ENCODE data around the gene C9. TPM values are rescaled to one million over a fixed set of nuclear protein-coding genes. Genes with fewer than 3 reads are reported as not detected.

Gene C9
- total and polyA plus RNA-seq, 4 donors: 128 to 3,238 (median 748) TPM

DNA sequence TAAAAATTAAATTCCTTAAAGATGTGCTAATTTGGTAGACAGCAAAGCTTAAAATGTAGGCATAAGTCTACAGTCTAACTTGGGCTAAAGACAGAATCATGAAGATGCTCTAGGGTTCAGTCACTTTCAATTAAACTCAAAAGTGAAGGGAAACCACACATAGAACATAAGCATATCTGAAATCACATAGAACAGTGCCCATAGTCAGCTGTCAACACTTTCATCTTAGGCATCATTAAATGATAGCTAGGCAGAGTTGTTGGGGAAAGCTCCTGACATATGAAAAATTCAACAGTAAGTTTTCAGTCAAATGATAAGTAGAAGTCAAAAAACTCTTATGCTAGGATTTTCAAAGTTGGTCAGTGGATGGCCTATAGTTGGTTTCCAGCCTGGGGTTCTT lies 49.5 kb upstream of the C9 start:
- Histone ChIP-seq H3K27ac (ENCODE audit: low read depth in 1 of 2, low read length in 2 of 2) (no peak overlapping the region), H3K36me3 (ENCODE audit: control insufficient read depth in 4 of 4, insufficient read depth in 3 of 4, low read depth in 1 of 4, low read length in 3 of 4) (no peaks in the 10 kb centered on the region), H3K27me3 (ENCODE audit: control insufficient read depth in 4 of 4, insufficient read depth in 4 of 4, low read length in 3 of 4) (no peaks in the 10 kb centered on the region), H3K9ac (ENCODE audit: low read depth in 1 of 2, low read length in 2 of 2) (no peak overlapping the region), H3K4me3 (ENCODE audit: low read depth in 1 of 3, low read length in 3 of 3) (no peak overlapping the region), H3K9me3 (ENCODE audit: control insufficient read depth in 4 of 4, low read length in 3 of 4) (no peaks in the 10 kb centered on the region), H3K4me1 (ENCODE audit: control insufficient read depth in 4 of 4, insufficient read depth in 4 of 4, low read length in 3 of 4) (no peaks in the 10 kb centered on the region)
- DNase-seq (ENCODE audit: low spot score): no peak
- TF ChIP-seq FOXA1 (IDR thresholded peaks at IDR 0.05) (no peak), NR2F2 (IDR thresholded peaks at IDR 0.05) (no peak), FOXA2 (IDR thresholded peaks at IDR 0.05) (no peak), YY1 (IDR thresholded peaks at IDR 0.05) (no peak), RXRA (IDR thresholded peaks at IDR 0.05) (no peak), SP1 (IDR thresholded peaks at IDR 0.05) (no peak), RAD21 (IDR thresholded peaks at IDR 0.05) (no peak), GABPA (IDR thresholded peaks at IDR 0.05 in 1 of 2, conservative IDR thresholded peaks at IDR 0.05 in 1 of 2) (no peak), HNF4G (IDR thresholded peaks at IDR 0.05) (no peak), JUND (IDR thresholded peaks at IDR 0.05) (no peak), TAF1 (conservative IDR thresholded peaks at IDR 0.05) (no peak), EGR1 (IDR thresholded peaks at IDR 0.05; ENCODE audit: low read depth in 2 of 2) (no peak), HNF4A (conservative IDR thresholded peaks at IDR 0.05) (no peak)
- TF ChIP-seq, protein P1, sequence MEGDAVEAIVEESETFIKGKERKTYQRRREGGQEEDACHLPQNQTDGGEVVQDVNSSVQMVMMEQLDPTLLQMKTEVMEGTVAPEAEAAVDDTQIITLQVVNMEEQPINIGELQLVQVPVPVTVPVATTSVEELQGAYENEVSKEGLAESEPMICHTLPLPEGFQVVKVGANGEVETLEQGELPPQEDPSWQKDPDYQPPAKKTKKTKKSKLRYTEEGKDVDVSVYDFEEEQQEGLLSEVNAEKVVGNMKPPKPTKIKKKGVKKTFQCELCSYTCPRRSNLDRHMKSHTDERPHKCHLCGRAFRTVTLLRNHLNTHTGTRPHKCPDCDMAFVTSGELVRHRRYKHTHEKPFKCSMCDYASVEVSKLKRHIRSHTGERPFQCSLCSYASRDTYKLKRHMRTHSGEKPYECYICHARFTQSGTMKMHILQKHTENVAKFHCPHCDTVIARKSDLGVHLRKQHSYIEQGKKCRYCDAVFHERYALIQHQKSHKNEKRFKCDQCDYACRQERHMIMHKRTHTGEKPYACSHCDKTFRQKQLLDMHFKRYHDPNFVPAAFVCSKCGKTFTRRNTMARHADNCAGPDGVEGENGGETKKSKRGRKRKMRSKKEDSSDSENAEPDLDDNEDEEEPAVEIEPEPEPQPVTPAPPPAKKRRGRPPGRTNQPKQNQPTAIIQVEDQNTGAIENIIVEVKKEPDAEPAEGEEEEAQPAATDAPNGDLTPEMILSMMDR (IDR thresholded peaks at IDR 0.05; ENCODE audit: low read depth, low read length, missing input control): no peak
- TF ChIP-seq, protein P2, sequence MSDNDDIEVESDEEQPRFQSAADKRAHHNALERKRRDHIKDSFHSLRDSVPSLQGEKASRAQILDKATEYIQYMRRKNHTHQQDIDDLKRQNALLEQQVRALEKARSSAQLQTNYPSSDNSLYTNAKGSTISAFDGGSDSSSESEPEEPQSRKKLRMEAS (IDR thresholded peaks at IDR 0.05): no peak
- TF ChIP-seq, protein P3, sequence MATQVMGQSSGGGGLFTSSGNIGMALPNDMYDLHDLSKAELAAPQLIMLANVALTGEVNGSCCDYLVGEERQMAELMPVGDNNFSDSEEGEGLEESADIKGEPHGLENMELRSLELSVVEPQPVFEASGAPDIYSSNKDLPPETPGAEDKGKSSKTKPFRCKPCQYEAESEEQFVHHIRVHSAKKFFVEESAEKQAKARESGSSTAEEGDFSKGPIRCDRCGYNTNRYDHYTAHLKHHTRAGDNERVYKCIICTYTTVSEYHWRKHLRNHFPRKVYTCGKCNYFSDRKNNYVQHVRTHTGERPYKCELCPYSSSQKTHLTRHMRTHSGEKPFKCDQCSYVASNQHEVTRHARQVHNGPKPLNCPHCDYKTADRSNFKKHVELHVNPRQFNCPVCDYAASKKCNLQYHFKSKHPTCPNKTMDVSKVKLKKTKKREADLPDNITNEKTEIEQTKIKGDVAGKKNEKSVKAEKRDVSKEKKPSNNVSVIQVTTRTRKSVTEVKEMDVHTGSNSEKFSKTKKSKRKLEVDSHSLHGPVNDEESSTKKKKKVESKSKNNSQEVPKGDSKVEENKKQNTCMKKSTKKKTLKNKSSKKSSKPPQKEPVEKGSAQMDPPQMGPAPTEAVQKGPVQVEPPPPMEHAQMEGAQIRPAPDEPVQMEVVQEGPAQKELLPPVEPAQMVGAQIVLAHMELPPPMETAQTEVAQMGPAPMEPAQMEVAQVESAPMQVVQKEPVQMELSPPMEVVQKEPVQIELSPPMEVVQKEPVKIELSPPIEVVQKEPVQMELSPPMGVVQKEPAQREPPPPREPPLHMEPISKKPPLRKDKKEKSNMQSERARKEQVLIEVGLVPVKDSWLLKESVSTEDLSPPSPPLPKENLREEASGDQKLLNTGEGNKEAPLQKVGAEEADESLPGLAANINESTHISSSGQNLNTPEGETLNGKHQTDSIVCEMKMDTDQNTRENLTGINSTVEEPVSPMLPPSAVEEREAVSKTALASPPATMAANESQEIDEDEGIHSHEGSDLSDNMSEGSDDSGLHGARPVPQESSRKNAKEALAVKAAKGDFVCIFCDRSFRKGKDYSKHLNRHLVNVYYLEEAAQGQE (IDR thresholded peaks at IDR 0.05): no peak
- TF ChIP-seq, protein P4, sequence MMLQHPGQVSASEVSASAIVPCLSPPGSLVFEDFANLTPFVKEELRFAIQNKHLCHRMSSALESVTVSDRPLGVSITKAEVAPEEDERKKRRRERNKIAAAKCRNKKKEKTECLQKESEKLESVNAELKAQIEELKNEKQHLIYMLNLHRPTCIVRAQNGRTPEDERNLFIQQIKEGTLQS (IDR thresholded peaks at IDR 0.05): no peak
- TF ChIP-seq, protein P5, sequence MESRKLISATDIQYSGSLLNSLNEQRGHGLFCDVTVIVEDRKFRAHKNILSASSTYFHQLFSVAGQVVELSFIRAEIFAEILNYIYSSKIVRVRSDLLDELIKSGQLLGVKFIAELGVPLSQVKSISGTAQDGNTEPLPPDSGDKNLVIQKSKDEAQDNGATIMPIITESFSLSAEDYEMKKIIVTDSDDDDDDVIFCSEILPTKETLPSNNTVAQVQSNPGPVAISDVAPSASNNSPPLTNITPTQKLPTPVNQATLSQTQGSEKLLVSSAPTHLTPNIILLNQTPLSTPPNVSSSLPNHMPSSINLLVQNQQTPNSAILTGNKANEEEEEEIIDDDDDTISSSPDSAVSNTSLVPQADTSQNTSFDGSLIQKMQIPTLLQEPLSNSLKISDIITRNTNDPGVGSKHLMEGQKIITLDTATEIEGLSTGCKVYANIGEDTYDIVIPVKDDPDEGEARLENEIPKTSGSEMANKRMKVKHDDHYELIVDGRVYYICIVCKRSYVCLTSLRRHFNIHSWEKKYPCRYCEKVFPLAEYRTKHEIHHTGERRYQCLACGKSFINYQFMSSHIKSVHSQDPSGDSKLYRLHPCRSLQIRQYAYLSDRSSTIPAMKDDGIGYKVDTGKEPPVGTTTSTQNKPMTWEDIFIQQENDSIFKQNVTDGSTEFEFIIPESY (IDR thresholded peaks at IDR 0.05): no peak

All from liver (tissue), 9 donors.